Smooth muscle cell (in vitro differentiated cells): Measurements from ENCODE around the gene OPCML. TPM values are rescaled to one million over a fixed set of nuclear protein-coding genes. Genes with fewer than 3 reads are reported as not detected.

Experiments
- DNase-seq: peaks from one replicate; lab custom pipeline; 2025; ENCODE audit not compliant: unreplicated experiment; lab: John Stamatoyannopoulos, UW
- H2AFZ ChIP-seq: fragments of 200-600 bp; sonication (generic); 2 replicates; pipeline ENCODE4 v1.6.0; 2016; ENCODE audit warnings: antibody characterized with exemption, low read depth, mild to moderate bottlenecking
- H3F3A ChIP-seq: fragments of 200-600 bp; sonication (generic); 2 replicates; pipeline ENCODE4 v1.6.0; 2017; ENCODE audit warnings: antibody characterized with exemption, low read depth
- H3K27ac ChIP-seq: fragments of 200-600 bp; sonication (generic); 2 replicates; pipeline ENCODE4 v1.5.1; 2016; ENCODE audit warnings: low read depth, mild to moderate bottlenecking
- H3K27me3 ChIP-seq: fragments of 200-600 bp; sonication (generic); 2 replicates; pipeline ENCODE4 v1.6.1; 2016; ENCODE audit warnings: low read depth, mild to moderate bottlenecking
- H3K36me3 ChIP-seq: fragments of 200-600 bp; sonication (generic); 2 replicates; pipeline ENCODE4 v1.5.1; 2016; ENCODE audit warnings: low read depth
- H3K4me1 ChIP-seq: fragments of 200-600 bp; sonication (generic); 2 replicates; pipeline ENCODE4 v1.5.1; 2016; ENCODE audit warnings: low read depth
- H3K4me2 ChIP-seq: fragments of 200-600 bp; sonication (generic); 2 replicates; pipeline ENCODE4 v1.6.0; 2016; ENCODE audit warnings: mild to moderate bottlenecking
- H3K4me3 ChIP-seq: fragments of 200-600 bp; sonication (generic); 2 replicates; pipeline ENCODE4 v1.5.1; 2016; ENCODE audit warnings: mild to moderate bottlenecking
- H3K79me2 ChIP-seq: fragments of 200-600 bp; sonication (generic); 2 replicates; pipeline ENCODE4 v1.6.0; 2016; ENCODE audit warnings: low read depth, mild to moderate bottlenecking
- H3K9ac ChIP-seq: fragments of 200-600 bp; sonication (generic); 2 replicates; pipeline ENCODE4 v1.6.0; 2016; ENCODE audit warnings: low read depth
- H3K9me3 ChIP-seq: fragments of 200-600 bp; sonication (generic); replicated peaks from 2 replicates; pipeline ENCODE4 v1.5.1; 2016; ENCODE audit warnings: low read depth
- H4K20me1 ChIP-seq: fragments of 200-600 bp; sonication (generic); 2 replicates; pipeline ENCODE4 v1.6.0; 2016; ENCODE audit warnings: low read depth
- WGBS: methylation state at CpG from one replicate; pipeline ENCODE4 v1.1.7; 2016; ENCODE audit warnings: low lambda C conversion rate; 5-methylcytosine and 5-hydroxymethylcytosine counted together
- polyA plus RNA-seq: library from polyadenylated mRNA; unstranded; fragments of >200 nt; fragmentation: Nextera tagmentation; extraction: Ambion mirVana; gene quantifications from 2 replicates; pipeline ENCODE4 v1.2.1, GENCODE V29; 2016
- total RNA-seq: library from RNA; depleted of rRNA; stranded (reverse); fragments of >200 nt; gene quantifications from 2 replicates; pipeline ENCODE4 v1.2.3, GENCODE V29; 2014
- TF ChIP-seq, protein P1 (sequence below): fragments of 200-600 bp; sonication (generic); IDR thresholded peaks from 2 replicates; pipeline ENCODE4 v1.5.1; 2017; ENCODE audit warnings: borderline replicate concordance, mild to moderate bottlenecking, antibody characterized with exemption; ENCODE audit not compliant: insufficient read depth, poor library complexity, severe bottlenecking

The OPCML gene
- total and polyA plus RNA-seq, 2 experiments from 2014 or later, result 0.42 to 0.58 TPM

DNA sequence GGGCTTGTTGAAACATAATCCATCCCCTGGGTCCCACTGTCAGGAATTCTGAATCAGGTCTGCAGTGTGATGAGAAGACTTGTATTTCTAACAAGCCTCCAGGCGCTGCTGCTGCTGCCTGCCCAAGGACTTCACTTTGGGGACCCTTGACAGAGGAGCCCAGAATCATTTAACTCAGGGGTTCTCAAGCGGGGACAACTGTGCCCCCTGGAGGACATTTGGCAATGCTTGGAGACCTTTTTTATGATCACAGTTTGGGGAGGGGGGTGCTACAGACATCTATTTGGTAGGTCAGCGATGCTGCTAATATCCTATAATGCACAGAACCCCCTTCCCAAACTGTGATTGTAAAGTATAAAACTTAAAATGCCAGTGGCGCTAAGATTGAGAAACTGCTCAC, 312.8 kb downstream of the OPCML start:
- H2AFZ ChIP-seq, result no peak overlapping the region
- no peak for DNase-seq
- no peak overlapping the region for H3K4me3 ChIP-seq
- H3K27me3 ChIP-seq, result peaks cover 35% of the 10 kb centered on the region
- H3K36me3 ChIP-seq, result no peaks in the 10 kb centered on the region
- H3K79me2 ChIP-seq, result no peaks in the 10 kb centered on the region
- H3K9ac ChIP-seq, result no peak overlapping the region
- H3K4me1 ChIP-seq, result no peaks in the 10 kb centered on the region
- no peak overlapping the region for H3K4me2 ChIP-seq
- H3K27ac ChIP-seq, result no peak overlapping the region
- TF ChIP-seq, protein P1, sequence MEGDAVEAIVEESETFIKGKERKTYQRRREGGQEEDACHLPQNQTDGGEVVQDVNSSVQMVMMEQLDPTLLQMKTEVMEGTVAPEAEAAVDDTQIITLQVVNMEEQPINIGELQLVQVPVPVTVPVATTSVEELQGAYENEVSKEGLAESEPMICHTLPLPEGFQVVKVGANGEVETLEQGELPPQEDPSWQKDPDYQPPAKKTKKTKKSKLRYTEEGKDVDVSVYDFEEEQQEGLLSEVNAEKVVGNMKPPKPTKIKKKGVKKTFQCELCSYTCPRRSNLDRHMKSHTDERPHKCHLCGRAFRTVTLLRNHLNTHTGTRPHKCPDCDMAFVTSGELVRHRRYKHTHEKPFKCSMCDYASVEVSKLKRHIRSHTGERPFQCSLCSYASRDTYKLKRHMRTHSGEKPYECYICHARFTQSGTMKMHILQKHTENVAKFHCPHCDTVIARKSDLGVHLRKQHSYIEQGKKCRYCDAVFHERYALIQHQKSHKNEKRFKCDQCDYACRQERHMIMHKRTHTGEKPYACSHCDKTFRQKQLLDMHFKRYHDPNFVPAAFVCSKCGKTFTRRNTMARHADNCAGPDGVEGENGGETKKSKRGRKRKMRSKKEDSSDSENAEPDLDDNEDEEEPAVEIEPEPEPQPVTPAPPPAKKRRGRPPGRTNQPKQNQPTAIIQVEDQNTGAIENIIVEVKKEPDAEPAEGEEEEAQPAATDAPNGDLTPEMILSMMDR, result no peak
- no peaks in the 10 kb centered on the region for H3K9me3 ChIP-seq
- no peaks in the 10 kb centered on the region for H3F3A ChIP-seq
- H4K20me1 ChIP-seq, result no peaks in the 10 kb centered on the region
- WGBS, result 86% methylated on average over 4 of the region's 4 CpGs

- no peak overlapping the region for H3K4me2 ChIP-seq
- no peak overlapping the region for H3K9ac ChIP-seq
- no peak overlapping the region for H3K4me3 ChIP-seq
- peaks cover 55% of the 10 kb centered on the region for H3K27me3 ChIP-seq
- H3F3A ChIP-seq, result no peaks in the 10 kb centered on the region
- no peaks in the 10 kb centered on the region for H3K9me3 ChIP-seq
- DNase-seq, result no peak
- no peak overlapping the region for H3K27ac ChIP-seq
- no peak overlapping the region for H2AFZ ChIP-seq
- TF ChIP-seq, protein P1, result no peak
- H3K79me2 ChIP-seq, result no peaks in the 10 kb centered on the region
- H3K4me1 ChIP-seq, result no peaks in the 10 kb centered on the region
- no peaks in the 10 kb centered on the region for H4K20me1 ChIP-seq
- H3K36me3 ChIP-seq, result no peaks in the 10 kb centered on the region
Observed at GRCh38 chr11:133216813-133217212, 315.5 kb downstream of the OPCML start.

DNA sequence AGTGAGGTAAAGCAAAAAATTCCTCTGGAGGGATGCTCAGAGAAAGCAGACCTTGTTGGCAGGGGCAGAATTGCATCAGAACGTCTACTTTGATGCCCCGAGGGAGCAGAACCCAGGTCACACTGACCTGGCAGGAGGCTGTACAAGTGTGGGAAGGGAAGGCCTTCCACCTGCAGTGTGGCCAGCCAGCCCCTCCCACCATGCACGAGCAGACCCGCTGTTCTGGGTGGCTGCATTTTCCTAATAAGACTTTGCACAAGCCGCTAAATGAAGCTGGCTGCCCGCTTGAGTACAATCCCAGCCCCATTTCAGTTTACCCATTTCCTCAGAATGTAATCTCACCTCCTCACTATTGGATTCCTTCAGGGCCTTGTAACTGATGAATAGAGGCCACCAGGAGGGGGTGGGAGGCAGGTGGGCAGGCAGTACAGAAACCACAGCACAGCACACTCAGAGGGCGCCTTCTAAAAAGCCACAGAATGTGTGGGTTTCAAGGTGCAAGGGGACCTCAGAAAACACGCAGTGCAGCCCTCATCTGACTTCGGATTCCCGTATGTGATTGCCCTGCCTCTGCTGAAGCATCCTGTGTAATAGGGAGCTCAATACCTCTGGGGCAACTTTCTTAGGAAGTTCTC, 316.6 kb downstream of the OPCML start:
- H3K4me3 ChIP-seq, result no peak overlapping the region
- TF ChIP-seq, protein P1, result no peak
- no peaks in the 10 kb centered on the region for H3K4me1 ChIP-seq
- WGBS, result 70% methylated on average over 10 of the region's 10 CpGs
- H3K27ac ChIP-seq, result no peak overlapping the region
- no peaks in the 10 kb centered on the region for H3K9me3 ChIP-seq
- DNase-seq, result no peak
- H3F3A ChIP-seq, result no peaks in the 10 kb centered on the region
- no peaks in the 10 kb centered on the region for H3K36me3 ChIP-seq
- no peak overlapping the region for H2AFZ ChIP-seq
- no peaks in the 10 kb centered on the region for H4K20me1 ChIP-seq
- H3K79me2 ChIP-seq, result no peaks in the 10 kb centered on the region
- peaks cover 60% of the 10 kb centered on the region for H3K27me3 ChIP-seq
- no peak overlapping the region for H3K9ac ChIP-seq
- no peak overlapping the region for H3K4me2 ChIP-seq

GRCh38 chr11:133214646-133215045, 317.7 kb downstream of the OPCML start:
- H3K36me3 ChIP-seq, result no peaks in the 10 kb centered on the region
- H3K4me2 ChIP-seq, result no peak overlapping the region
- DNase-seq, result no peak
- no peaks in the 10 kb centered on the region for H3F3A ChIP-seq
- no peak overlapping the region for H3K9ac ChIP-seq
- no peaks in the 10 kb centered on the region for H3K9me3 ChIP-seq
- peaks cover 66% of the 10 kb centered on the region for H3K27me3 ChIP-seq
- no peak overlapping the region for H3K4me3 ChIP-seq
- no peaks in the 10 kb centered on the region for H4K20me1 ChIP-seq
- TF ChIP-seq, protein P1, result no peak
- no peak overlapping the region for H2AFZ ChIP-seq
- no peak overlapping the region for H3K27ac ChIP-seq
- H3K79me2 ChIP-seq, result no peaks in the 10 kb centered on the region
- H3K4me1 ChIP-seq, result no peaks in the 10 kb centered on the region
- WGBS, result 76% methylated on average over 4 of the region's 4 CpGs
